Head of caudate nucleus (tissue), 42 donors: Measurements from ENCODE around the gene DPYD.
A peak's percentile ranks its signal among the peaks of the same experiment; 100 is the strongest.

Experiments used
- DNase-seq, 42 donors: peaks; one replicate each; pipeline versions ENCODE4 v3.0.0 to v3.0.0-alpha.2; 2020 to 2021; ENCODE audit warnings: mixed read lengths in 7 of 42
- intact Hi-C: fragments of 100-400 bp; cut with DNase I; formaldehyde crosslinking; loops from one replicate; pipeline ENCODE4 v1.15.0; 2022

DPYD gene

GRCh38 chr1:97307568-97307967 lies 613.3 kb downstream of the DPYD start:
- DNase-seq = no peak

GRCh38 chr1:97307151-97307550 lies 613.7 kb downstream of the DPYD start:
- intact Hi-C loops = no loop called here
- DNase-seq = no peak

More at GRCh38 chr1:97307568-97307967, 613.3 kb downstream of the DPYD start:
- intact Hi-C loops = no loop called here

DNA sequence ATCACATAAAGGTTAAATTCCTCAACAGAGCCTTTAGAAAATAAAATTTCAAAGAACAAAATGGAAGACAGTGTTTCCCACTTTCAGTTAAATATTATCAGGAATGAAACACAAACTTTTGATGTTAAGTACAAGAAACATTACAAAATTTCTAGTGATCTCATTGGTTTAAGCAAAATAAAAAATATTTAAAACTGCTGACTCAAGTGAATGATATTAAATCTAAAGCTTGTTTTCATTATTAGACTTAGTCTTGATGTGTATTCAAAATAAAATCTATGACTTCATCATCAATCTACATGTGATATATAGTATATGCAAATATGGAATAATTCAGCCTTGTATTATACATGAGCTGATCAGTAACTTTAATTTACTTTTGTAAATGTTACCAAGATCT lies 614.3 kb downstream of the DPYD start:
- intact Hi-C loops = no loop called here
- DNase-seq = no peak

DNA sequence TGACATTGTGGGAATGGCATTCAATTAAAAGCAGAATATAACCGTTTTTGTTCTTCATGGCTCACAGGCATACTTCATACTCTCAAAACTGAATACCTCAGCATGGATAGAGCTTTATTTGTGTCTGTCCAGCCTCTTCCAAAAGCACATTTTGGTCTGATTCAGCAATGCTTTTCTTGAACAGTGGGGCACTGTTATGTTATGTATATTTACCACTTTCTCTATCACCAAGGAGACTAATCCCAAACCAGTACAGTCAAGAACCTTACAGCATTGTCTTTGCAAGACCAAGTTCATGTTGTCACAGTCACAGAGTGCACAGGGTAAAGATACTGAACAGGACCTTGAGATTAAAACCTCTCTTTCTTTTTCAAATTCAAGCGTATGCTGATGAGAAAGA lies 616.5 kb downstream of the DPYD start:
- DNase-seq = no peak
- intact Hi-C loops = no loop called here

GRCh38 chr1:97298966-97299365 lies 621.9 kb downstream of the DPYD start:
- no peak for DNase-seq
- intact Hi-C loops = no loop called here

DNA sequence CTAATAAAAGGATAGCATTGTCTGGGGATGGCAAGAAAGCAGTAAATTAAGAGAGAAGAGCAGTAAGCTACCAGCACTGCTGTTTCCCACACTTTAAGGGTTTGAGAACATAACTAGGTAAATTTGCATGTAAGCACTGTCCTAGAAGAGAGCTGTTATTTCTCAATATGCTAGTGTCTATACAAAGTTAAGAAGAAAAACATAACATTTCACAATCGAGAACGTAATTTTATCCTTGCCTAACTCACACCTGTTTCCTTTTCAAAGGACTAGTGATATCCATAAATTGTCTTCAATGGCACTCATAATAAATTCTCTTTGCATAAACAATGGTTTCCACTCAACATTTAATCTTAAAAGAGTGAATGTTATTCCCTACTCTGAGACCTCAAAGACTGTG lies 623.2 kb downstream of the DPYD start:
- intact Hi-C loops = no loop called here
- no peak for DNase-seq

GRCh38 chr1:97281962-97282361 lies 638.9 kb downstream of the DPYD start:
- intact Hi-C loops = no loop called here

DNA sequence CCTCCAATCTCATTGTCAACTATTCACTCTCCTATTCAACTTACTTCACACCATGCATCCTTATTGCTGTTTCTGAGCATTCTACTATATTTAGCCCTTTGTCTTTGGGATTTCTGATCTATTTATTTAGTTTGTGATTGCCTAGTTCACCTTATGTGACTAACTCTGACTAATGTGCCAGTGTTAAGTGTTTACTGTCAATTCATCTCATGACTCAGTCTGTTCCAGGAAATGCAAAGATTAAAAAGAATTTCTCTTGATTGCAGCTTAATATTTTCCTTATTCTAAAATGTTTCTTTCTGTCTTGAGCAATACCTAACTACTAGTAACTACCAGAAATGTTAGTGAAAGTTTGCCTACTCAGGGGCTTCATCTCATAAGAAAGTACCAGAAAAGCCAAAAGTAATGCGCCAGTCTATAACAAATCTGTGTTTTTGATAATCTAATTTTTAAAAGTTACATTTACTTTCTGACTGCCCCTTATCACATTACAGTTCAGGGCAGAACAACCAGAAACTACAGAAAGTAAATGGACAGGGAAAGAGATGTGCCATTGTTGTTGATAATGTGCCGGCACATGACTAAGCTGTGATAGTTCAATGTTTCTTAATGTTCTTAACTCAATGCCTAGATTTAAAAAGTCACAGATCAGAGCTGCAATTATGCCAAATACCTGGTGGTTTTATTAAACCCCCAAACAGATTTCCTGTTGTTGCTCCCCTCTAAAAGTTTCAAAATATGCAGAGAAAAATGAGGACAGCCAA lies 642.8 kb downstream of the DPYD start:
- intact Hi-C loops = no loop called here
- no peak for DNase-seq

More at GRCh38 chr1:97281962-97282361, 638.9 kb downstream of the DPYD start:
- DNase-seq = no peak

- intact Hi-C loops = no loop called here
- DNase-seq = no peak
Measured at GRCh38 chr1:97271916-97272788, 648.7 kb downstream of the DPYD start.

DNA sequence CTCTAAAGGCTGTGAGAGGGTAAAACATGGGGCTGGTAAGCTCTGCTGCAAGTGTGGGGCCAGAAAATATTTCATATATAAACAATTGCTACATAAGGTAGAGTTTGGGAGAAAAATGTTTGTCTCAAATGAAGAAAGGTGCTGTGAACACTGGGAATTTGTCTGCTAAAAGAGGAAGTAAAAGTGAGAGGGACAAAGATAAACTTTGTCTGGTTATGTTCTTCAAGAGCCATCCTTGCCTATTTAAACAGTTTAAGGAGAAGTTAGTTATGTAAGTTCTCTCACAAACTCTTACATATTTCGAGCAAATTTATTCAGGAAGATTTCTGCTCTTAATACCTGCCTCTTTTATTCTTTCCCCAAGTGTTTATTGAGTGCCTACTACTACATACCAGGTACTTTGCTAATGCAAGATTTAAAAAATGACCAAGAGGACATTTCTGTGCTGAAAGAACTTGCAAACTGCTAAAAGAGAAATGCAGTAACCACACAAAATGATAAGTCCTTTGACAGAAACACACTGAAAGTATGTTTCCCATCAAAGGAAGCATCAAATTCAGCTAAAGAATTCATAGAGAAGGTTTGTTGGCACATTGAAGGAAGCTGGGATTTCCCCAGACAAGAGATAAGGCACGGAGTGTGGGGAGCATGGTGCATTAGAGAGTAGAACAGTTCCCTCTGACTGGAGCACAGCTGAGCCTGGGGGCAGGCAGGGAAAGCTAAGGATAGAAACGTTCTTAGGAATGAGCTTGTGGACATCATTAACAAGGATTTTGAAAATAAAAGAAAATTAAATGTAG lies 650.1 kb downstream of the DPYD start:
- intact Hi-C loops = no loop called here
- DNase-seq = no peak

DNA sequence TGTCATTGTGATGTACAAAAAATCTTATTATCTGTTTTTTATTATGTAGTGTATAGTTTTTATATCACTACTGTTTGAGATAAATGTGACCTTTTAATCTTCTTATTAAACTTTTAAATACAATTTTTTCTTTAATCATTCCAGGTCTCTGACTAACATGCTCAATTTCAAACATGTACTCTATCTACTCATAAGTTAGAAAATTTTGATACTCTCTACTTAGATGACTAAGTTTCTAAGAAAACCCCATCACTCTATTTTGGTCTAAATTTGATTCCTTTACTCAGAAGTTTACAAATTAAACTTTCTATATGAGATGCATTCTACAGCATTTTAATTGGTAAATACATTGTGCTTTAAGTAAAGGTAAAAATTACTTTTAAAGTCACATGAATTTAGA lies 655.2 kb downstream of the DPYD start:
- DNase-seq = no peak
- intact Hi-C loops = no loop called here

- intact Hi-C loops = no loop called here
- no peak for DNase-seq
Measured at GRCh38 chr1:97262842-97263241, 658.0 kb downstream of the DPYD start.

DNA sequence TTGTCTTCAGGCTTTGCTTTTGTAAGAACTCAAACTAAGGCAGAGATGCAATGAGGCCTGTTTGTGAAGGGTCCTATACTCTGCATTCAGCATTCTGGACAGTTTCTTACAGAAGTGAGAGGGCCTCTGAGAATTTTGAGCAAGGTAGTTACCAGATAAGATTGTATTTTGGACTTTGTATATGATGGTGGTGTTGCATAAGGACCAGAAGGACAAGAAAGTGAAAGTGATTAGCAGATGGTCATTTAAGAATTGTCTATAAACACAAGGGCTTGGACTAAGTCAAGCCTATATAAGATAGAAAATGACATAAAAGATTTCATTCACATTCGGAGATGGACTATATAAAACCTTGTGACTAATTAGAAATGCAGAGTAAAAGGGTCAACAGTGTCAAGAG lies 662.2 kb downstream of the DPYD start:
- intact Hi-C loops = no loop called here
- DNase-seq = no peak

DNA sequence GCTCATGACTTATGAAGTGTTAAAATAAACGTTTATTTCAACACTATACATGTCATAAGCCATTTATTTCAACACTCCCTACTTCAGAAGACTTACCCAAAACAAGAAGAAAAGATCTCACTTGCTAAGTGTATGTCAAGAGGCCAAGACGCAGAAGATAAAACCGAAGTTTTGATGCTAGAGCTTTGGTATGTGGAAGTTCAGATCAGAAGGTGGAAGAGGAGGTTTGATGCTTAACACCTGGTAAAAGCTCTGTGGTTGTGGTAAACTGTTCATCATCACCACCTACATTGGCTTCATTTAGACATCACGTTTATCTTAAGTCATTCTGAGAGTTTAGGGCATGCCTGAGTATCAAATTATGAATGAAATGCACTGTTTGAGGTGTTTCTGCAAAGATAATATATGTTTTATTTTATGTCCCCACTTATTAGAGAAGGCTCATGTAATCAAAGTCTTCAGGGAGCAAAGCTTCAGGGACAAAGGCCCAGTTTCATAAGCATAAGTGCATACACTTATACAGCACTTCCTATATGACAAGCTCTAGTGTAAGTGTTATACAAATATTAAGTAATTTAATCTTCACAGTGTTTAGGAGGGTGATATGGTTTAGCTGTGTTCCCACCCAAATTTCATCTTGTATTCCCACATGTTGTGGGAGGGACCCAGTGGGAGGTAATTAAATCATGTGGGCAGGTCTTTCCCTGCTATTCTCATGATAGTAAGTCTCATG lies 665.9 kb downstream of the DPYD start:
- intact Hi-C loops = no loop called here
- no peak for DNase-seq

DNA sequence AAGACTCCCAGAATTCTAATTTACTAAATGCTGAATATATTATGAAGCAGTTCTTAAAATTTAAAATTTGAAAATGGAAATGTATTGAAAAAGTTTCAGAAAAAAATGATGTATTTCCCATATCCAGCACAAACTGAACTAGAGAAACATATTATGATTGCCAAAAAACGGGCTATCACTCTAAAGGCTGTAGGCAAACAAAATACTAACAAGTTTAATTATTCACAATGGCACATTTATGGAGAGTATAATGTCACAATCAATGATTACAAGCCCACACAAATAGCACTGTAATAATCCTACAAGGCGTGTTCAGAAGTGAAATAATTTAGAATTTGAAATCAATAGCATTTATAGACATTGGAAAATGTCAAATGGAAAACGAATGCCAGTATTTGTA lies 667.9 kb downstream of the DPYD start:
- intact Hi-C loops = no loop called here
- no peak for DNase-seq

GRCh38 chr1:97252076-97252475 lies 668.8 kb downstream of the DPYD start:
- intact Hi-C loops = no loop called here
- peak in 2 of 42 donors; percentile 10 to 41 for DNase-seq

GRCh38 chr1:97247196-97247595 lies 673.6 kb downstream of the DPYD start:
- intact Hi-C loops = no loop called here
- DNase-seq = no peak

DNA sequence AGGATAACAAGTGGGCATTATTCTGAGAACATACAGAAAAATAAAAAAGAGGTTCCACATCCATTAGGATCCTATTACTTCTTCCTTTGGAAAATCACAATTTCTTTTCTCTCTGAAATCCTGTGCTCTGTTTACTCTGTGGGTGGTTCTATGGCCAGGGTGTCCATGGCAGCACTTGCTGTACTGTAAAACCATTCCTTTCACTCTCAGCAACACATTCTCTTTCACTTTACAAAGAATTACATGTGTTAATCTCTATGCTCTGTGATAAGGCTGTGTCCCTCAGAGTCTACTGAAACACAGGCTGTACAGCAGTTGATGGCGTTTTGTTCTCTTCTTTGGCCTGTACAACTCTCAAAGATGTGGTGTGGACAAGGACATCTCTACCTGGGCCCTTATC lies 675.2 kb downstream of the DPYD start:
- DNase-seq = no peak
- intact Hi-C loops = no loop called here

DNA sequence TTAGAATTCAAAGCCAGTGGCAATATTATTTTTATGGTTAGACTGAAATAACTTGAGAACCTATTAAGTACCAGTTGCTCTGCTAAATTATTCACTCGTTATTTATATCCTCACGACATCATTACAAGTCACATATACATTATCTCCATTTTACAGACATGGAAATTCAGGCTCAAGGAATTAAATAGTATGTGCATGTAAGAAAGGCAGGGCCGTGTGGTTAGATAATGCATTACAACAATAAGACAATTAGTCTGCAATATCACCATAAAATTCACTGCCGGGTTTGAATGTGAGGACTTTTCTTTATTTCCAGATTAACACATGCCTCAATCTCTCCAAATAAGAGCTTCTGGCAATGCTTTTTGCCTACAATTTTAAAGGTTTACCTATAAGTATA lies 675.8 kb downstream of the DPYD start:
- no peak for DNase-seq
- intact Hi-C loops = no loop called here
